OCI-LY3 (cell line): ENCODE results near the gene AKNA.

Source experiments
- H2AFZ ChIP-seq: fragments of 200-600, 300-600 bp; shearing (Covaris generic); 2 replicates; pipeline ENCODE4 v1.6.0; 2014; ENCODE audit warnings: antibody characterized with exemption, low read depth, low read length
- H3K27ac ChIP-seq: fragments of 200-600, 300-600 bp; sonication (generic); 2 replicates; pipeline ENCODE4 v1.5.1; 2014; ENCODE audit warnings: mild to moderate bottlenecking, low read length, moderate library complexity, mixed read lengths
- H3K27me3 ChIP-seq: fragments of 200-600, 300-600 bp; sonication (generic); 2 replicates; pipeline ENCODE4 v1.6.1; 2014; ENCODE audit warnings: low read depth, low read length, mixed read lengths
- H3K36me3 ChIP-seq: fragments of 200-600, 300-600 bp; sonication (generic); replicated peaks from 2 replicates; pipeline ENCODE3; 2014; ENCODE audit warnings: low read depth, low read length, mixed read lengths
- H3K4me1 ChIP-seq: fragments of 300-600, 200-600 bp; sonication (generic); 2 replicates; pipeline ENCODE4 v1.6.1; 2014; ENCODE audit warnings: low read length, mixed read lengths
- H3K4me2 ChIP-seq: fragments of 200-600, 300-600 bp; sonication (generic); 2 replicates; pipeline ENCODE4 v1.6.1; 2014; ENCODE audit warnings: low read length, mixed read lengths
- H3K4me3 ChIP-seq: fragments of 300-600, 200-600 bp; sonication (generic); 2 replicates; pipeline ENCODE4 v1.5.1; 2014; ENCODE audit warnings: antibody characterized with exemption, mild to moderate bottlenecking, low read length, moderate library complexity
- H3K79me2 ChIP-seq: fragments of 300-600, 200-600 bp; shearing (Covaris generic); 2 replicates; pipeline ENCODE4 v1.6.1; 2014; ENCODE audit warnings: mild to moderate bottlenecking, low read length, mixed read lengths
- H3K9ac ChIP-seq: fragments of 300-600, 200-600 bp; shearing (Covaris generic); 2 replicates; pipeline ENCODE4 v1.6.0; 2014; ENCODE audit warnings: mild to moderate bottlenecking, low read length, moderate library complexity
- H3K9me3 ChIP-seq: fragments of 200-600, 300-600 bp; shearing (Covaris generic); 2 replicates; pipeline ENCODE4 v1.6.1; 2014; ENCODE audit warnings: low read length, mixed read lengths; ENCODE audit not compliant: insufficient read depth
- H4K20me1 ChIP-seq: fragments of 200-600, 300-600 bp; sonication (generic); 2 replicates; pipeline ENCODE4 v1.6.1; 2016; ENCODE audit warnings: low read length, mixed read lengths; ENCODE audit not compliant: insufficient read depth
- CTCF ChIP-seq: fragments of 200-600, 300-600 bp; sonication (generic); IDR thresholded peaks from 2 replicates; pipeline ENCODE4 v1.5.1; 2014; ENCODE audit warnings: antibody characterized with exemption, low read length, low read depth
- EZH2phosphoT487 ChIP-seq: fragments of 200-600 bp; shearing (Covaris generic); IDR thresholded peaks from 2 replicates; pipeline ENCODE4 v1.6.1; 2018; ENCODE audit warnings: antibody characterized with exemption, mixed run types, low read depth

The AKNA gene

GRCh38 chr9:114427644-114428043 is 39.9 kb upstream of the AKNA start:
- no peak overlapping the region for H3K4me3 ChIP-seq
- no peak overlapping the region for H3K4me2 ChIP-seq
- no peak for TF ChIP-seq EZH2phosphoT487
- no peak for TF ChIP-seq CTCF
- no peaks in the 10 kb centered on the region for H3K4me1 ChIP-seq
- no peak overlapping the region for H3K27ac ChIP-seq
- H3K36me3 ChIP-seq = no peaks in the 10 kb centered on the region
- H3K79me2 ChIP-seq = no peaks in the 10 kb centered on the region
- no peak overlapping the region for H3K9ac ChIP-seq
- H2AFZ ChIP-seq = no peak overlapping the region
- no peaks in the 10 kb centered on the region for H3K27me3 ChIP-seq
- H4K20me1 ChIP-seq = no peaks in the 10 kb centered on the region; the same call in 1 of the 2 replicates
- H3K9me3 ChIP-seq = no peaks in the 10 kb centered on the region

- Histone ChIP-seq H3K27ac (no peak overlapping the region), H3K4me3 (no peak overlapping the region), H3K79me2 (no peaks in the 10 kb centered on the region), H3K27me3 (no peaks in the 10 kb centered on the region), H2AFZ (no peak overlapping the region), H4K20me1 (no peaks in the 10 kb centered on the region), H3K9me3 (no peaks in the 10 kb centered on the region), H3K36me3 (no peaks in the 10 kb centered on the region), H3K4me2 (no peak overlapping the region), H3K4me1 (no peaks in the 10 kb centered on the region), H3K9ac (no peak overlapping the region)
- TF ChIP-seq CTCF (no peak), EZH2phosphoT487 (no peak)
Measured at GRCh38 chr9:114426046-114426948, 38.5 kb upstream of the AKNA start.

GRCh38 chr9:114425126-114425525 is 37.3 kb upstream of the AKNA start:
- TF ChIP-seq CTCF (no peak), EZH2phosphoT487 (no peak)
- Histone ChIP-seq H3K27ac (no peak overlapping the region), H3K79me2 (no peaks in the 10 kb centered on the region), H3K36me3 (no peaks in the 10 kb centered on the region), H3K9me3 (no peaks in the 10 kb centered on the region), H2AFZ (no peak overlapping the region), H4K20me1 (no peaks in the 10 kb centered on the region), H3K4me2 (no peak overlapping the region), H3K27me3 (no peaks in the 10 kb centered on the region), H3K4me3 (no peak overlapping the region), H3K9ac (no peak overlapping the region), H3K4me1 (no peaks in the 10 kb centered on the region)

- TF ChIP-seq CTCF = no peak
- no peak for TF ChIP-seq EZH2phosphoT487
Measured at GRCh38 chr9:114424126-114424525, 36.3 kb upstream of the AKNA start.

More at GRCh38 chr9:114424126-114424525, 36.3 kb upstream of the AKNA start:
- Histone ChIP-seq H4K20me1 (no peaks in the 10 kb centered on the region), H3K36me3 (no peaks in the 10 kb centered on the region), H3K9ac (no peak overlapping the region), H3K4me2 (no peak overlapping the region), H3K27me3 (no peaks in the 10 kb centered on the region), H3K9me3 (no peaks in the 10 kb centered on the region), H3K79me2 (no peaks in the 10 kb centered on the region), H2AFZ (no peak overlapping the region), H3K4me3 (no peak overlapping the region), H3K27ac (no peak overlapping the region), H3K4me1 (no peaks in the 10 kb centered on the region)
